DMS153 (cell line): ENCODE results near the gene CFAP299.

Experiments used
- DNase-seq: peaks from one replicate; lab custom pipeline; 2025; lab: John Stamatoyannopoulos, UW

Gene CFAP299

GRCh38 chr4:80388284-80388607 is 52.7 kb downstream of the CFAP299 start:
- no peak for DNase-seq

- no peak for DNase-seq
Observed at GRCh38 chr4:80390178-80390577, 54.6 kb downstream of the CFAP299 start.

- no peak for DNase-seq
Observed at GRCh38 chr4:80393246-80393969, 57.9 kb downstream of the CFAP299 start.

GRCh38 chr4:80393970-80394250 is 58.4 kb downstream of the CFAP299 start:
- no peak for DNase-seq

GRCh38 chr4:80407246-80407645 is 71.7 kb downstream of the CFAP299 start:
- DNase-seq = no peak

- DNase-seq = no peak
Observed at GRCh38 chr4:80409809-80410208, 74.3 kb downstream of the CFAP299 start.

DNA sequence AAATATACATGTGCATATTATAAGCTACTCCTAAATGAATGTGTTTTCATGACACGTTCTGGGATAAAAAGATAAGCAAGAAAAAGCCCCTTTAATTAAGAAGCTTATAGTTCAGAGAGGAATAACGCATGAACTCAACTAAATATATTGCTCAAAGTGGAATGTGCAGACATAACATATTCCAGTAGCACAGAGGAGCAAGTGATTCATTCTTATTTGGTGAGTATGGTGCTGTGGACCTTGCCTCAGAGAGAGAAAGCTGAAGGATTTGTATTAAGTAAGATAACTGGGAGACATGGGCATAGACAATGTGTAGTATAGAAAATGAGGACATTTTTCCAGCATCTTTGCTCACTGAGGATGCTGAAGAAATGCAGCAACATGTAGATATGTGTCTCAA is 76.8 kb downstream of the CFAP299 start:
- no peak for DNase-seq

DNA sequence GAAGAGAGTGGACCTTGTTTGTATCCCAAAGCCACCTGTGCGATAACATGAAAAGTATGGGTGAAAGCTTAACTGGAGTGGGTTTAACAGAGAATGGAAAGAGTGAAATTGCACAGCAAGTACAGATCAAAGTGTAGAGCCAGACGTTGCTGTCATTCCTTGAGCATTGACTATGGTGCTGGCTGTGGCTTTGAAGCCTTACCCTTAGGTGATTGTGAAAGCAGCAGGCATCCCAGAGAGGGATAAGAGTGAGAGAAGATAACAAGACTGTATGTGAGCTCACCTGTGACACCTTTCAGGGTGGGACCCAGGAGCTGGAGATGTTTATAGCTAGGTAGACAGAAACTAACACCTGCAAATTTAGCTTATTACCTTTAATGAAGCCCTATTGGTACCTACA is 77.6 kb downstream of the CFAP299 start:
- DNase-seq = no peak

GRCh38 chr4:80417019-80417418 is 81.5 kb downstream of the CFAP299 start:
- no peak for DNase-seq

DNA sequence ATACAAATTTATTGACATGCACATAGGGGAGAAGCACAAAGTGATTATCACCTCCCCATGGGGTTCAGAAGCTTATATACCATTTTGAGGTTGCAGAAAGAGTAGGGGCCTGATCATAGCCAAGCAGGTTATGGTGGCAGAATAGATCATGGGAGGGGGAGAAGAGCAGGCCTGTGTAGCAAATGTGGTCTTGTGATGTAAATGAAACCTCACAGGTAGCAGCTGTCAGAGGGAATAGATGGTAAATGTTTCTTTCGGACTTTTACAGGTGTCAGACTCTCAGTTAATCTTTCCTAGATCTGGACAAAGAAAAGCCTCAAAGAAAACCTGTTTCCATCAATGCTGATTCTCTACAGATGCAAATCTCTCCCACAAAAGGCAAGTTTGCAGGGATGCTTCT is 84.4 kb downstream of the CFAP299 start:
- no peak for DNase-seq

GRCh38 chr4:80420638-80421037 is 85.1 kb downstream of the CFAP299 start:
- DNase-seq = no peak

DNA sequence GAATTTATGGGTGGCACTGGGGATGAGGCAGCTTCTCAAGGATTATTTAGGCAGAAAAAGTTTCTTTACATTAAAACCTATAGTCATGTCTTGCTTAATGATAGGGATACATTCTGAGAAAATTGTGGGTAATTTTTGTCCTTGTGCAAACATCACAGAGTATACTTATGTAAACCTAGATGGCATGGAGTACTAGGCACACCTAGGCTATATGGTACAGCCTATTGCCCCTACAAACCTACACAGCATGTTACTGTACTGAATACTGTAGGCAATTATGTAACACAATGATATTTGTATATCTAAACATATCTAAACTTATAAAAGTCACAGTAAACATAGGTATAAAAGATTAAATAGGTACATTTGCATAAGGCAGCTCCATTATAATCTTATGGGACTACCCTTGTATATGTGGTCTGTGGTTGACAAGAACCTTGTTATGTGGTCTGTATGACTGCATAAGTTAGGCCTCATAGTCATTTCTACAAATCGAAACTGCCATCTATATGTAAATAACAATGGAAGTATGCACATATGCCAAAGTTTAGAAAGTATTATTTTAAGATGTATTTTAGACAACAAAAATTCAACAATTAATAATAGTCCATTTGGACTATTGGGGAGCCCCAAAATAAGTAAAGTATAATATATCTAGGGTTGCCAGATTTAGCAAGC is 87.3 kb downstream of the CFAP299 start:
- no peak for DNase-seq

GRCh38 chr4:80423553-80424224 is 88.2 kb downstream of the CFAP299 start:
- no peak for DNase-seq

DNA sequence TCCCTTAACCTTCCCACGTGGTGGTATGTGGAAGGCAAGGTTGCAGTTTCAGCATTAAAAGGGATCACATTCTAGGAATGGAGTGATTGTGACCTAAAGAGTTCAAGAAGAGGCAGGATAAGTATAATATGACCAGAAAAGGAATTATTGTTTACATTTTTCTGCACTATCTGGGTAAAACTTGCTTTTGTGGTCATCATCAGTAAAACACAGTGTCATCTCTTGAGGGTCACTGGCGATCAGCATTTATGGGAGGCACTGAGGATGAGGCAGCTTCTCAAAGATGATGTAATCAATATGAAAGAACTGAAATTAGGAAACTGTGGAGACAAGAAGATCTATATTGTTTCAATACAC is 88.7 kb downstream of the CFAP299 start:
- DNase-seq = no peak

- DNase-seq = no peak
Observed at GRCh38 chr4:80425124-80426100, 89.9 kb downstream of the CFAP299 start.

GRCh38 chr4:80431203-80431965 is 95.9 kb downstream of the CFAP299 start:
- no peak for DNase-seq

- no peak for DNase-seq
Observed at GRCh38 chr4:80434238-80434637, 98.7 kb downstream of the CFAP299 start.

GRCh38 chr4:80438016-80438415 is 102.5 kb downstream of the CFAP299 start:
- no peak for DNase-seq

DNA sequence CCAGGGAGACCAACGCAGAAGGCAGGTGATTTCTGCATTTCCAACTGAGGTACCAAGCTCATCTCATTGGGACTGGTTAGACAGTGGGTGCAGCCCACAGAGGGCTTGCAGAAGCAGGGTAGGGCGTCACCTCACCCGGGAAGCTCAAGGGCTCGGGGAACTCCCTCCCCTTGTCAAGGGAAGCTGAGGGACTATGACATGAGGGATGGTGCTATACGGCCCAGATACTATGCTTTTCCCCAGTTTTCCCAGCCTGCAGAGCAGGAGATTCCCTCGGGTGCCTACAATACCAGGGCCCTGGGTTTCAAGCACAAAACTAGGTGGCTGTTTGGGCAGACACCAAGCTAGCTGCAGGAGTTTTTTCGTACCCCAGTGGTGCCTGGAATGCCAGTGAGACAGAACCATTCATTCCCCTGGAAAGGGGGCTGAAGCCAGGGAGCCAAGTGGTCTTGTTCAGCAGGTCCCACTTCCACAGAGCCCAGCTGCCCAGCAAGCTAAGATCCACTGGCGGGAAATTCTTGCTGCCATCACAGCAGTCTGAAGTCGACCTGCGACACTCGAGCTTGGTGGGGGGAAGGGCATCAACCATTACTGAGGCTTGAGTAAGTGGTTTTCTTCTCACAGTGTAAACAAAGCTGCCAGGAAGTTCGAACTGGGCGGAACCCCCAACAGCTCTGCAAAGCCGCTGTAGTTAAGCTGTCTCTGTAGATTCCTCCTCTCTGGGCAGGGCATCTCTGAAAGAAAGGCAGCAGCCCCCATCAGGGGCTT is 103.9 kb downstream of the CFAP299 start:
- DNase-seq = peak; percentile 29

DNA sequence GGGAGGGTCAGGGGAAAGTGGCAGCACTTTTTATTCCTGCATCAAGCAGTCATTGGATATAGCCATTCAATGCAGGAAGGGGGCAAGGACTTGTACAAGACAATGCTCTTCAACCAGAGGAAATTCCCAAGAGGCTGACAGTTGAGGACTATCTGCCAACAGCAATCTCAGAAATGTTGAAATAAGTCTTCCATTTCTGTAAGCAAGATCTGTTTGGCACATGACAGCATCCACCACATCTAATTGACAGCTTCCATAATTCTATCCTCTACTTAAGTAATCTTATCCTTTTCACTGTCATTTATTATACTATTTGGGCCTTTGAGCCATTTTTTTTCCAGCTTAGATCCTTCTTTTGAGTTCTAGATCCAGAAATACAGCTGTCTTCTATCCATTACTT is 110.7 kb downstream of the CFAP299 start:
- no peak for DNase-seq

GRCh38 chr4:80446664-80447063 is 111.1 kb downstream of the CFAP299 start:
- no peak for DNase-seq
